Measurements from ENCODE around the gene TMEM161A.
A peak's percentile ranks its signal among the peaks of the same experiment; 100 is the strongest.

TMEM161A gene

GRCh38 chr19:19167612-19168011, 29.3 kb upstream of the TMEM161A start:
- H3K4me3 ChIP-seq (ENCODE audit: low read depth, low read length) = no peak overlapping the region
- TF ChIP-seq, protein P1, sequence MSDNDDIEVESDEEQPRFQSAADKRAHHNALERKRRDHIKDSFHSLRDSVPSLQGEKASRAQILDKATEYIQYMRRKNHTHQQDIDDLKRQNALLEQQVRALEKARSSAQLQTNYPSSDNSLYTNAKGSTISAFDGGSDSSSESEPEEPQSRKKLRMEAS (IDR thresholded peaks at IDR 0.05; ENCODE audit: low read depth, low read length) = no peak
- TF ChIP-seq CTCF (IDR thresholded peaks at IDR 0.05; ENCODE audit: low read depth, low read length) (no peak), MYC (IDR thresholded peaks at IDR 0.05; ENCODE audit: low read depth, low read length) (no peak), POLR2A (IDR thresholded peaks at IDR 0.05; ENCODE audit: extremely low read depth, insufficient read length) (no peak)
- no peak for DNase-seq (ENCODE audit: low read depth)

DNA sequence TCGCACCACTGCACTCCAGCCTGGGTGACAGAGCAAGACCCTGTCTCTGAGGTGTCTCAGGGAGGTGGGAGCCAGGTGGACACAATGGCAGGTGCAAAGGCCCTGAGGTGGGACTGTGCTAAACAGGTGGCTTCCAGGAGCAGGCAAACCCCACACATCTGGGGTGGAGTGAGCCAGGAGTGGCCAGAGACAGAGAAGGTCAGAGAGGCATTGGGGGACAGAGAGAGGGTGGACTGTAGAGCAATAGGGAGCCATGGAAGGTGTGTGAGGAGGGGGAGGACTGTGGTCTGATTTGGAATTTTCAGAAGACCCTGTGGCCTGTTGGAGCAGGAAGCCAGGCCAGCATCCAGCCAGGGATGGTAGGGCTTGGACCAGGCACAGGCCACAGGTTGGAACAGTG, 27.1 kb upstream of the TMEM161A start:
- no peak overlapping the region for H3K4me3 ChIP-seq (ENCODE audit: low read depth, low read length)
- TF ChIP-seq CTCF (IDR thresholded peaks at IDR 0.05; ENCODE audit: low read depth, low read length) (no peak), MYC (IDR thresholded peaks at IDR 0.05; ENCODE audit: low read depth, low read length) (no peak), POLR2A (IDR thresholded peaks at IDR 0.05; ENCODE audit: extremely low read depth, insufficient read length) (no peak)
- TF ChIP-seq, protein P1 (IDR thresholded peaks at IDR 0.05; ENCODE audit: low read depth, low read length) = no peak

DNA sequence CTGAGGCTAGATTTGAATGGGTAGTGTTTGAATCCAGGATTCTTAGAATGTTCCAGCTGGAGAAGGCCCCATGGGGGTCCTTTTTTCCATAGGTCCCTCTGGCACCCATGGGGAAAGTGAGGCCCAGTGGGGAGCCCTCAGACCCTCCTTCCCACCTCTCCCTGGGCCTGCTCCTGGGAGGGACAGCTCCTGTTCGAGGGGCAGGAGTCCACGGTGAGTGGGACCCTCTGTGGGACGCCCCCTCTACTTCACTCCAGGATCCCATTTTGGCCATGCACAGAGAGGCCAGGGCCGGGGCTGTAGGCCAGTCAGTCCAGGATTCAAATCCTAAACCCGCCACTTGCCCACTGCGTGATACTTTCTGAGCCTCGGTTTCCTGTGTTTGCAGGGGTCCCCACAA, 24.2 kb upstream of the TMEM161A start:
- DNase-seq (ENCODE audit: low read depth) = no peak
- H3K4me3 ChIP-seq (ENCODE audit: low read depth, low read length) = no peak overlapping the region
- TF ChIP-seq MYC (IDR thresholded peaks at IDR 0.05; ENCODE audit: low read depth, low read length) (no peak), POLR2A (IDR thresholded peaks at IDR 0.05; ENCODE audit: extremely low read depth, insufficient read length) (no peak), CTCF (IDR thresholded peaks at IDR 0.05; ENCODE audit: low read depth, low read length) (no peak)
- TF ChIP-seq, protein P1 (IDR thresholded peaks at IDR 0.05; ENCODE audit: low read depth, low read length) = no peak

More for the DNA sequence above, 27.1 kb upstream of the TMEM161A start:
- DNase-seq (ENCODE audit: low read depth) = no peak

DNA sequence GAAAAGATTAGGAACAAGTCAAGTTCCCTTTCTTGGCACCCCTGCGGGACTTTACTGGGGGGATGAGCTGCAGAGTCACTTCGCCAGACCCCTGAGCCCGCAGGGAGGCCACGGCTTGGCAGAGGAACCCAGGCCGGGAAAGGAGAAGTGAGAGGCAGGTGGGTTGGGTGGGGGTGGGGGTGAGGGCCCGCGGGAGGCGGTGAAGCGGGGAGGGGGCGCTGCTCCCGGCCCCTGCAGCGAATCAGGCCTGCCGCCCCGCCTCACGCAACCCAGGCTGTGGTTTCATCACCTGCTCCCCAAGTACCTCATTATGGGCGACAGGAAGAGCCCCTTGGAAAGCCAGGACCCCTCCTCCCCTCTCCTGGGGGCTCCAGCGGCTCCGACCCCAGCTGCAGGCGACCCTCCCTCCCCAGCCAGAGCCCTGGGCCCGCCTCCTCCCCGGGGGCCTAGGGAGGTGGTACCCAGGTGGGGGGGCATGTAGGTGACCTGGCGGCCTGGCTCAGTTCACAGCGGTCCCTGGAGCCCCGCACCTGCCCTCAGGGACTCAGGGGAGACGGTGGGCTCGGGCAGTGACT, 22.3 kb upstream of the TMEM161A start:
- TF ChIP-seq, protein P1 (IDR thresholded peaks at IDR 0.05; ENCODE audit: low read depth, low read length) = no peak
- TF ChIP-seq POLR2A (IDR thresholded peaks at IDR 0.05; ENCODE audit: extremely low read depth, insufficient read length) (no peak), MYC (IDR thresholded peaks at IDR 0.05; ENCODE audit: low read depth, low read length) (no peak), CTCF (IDR thresholded peaks at IDR 0.05; ENCODE audit: low read depth, low read length) (no peak)
- peak; percentile 55 for DNase-seq (ENCODE audit: low read depth)
- no peak overlapping the region for H3K4me3 ChIP-seq (ENCODE audit: low read depth, low read length)

GRCh38 chr19:19159534-19159933, 21.3 kb upstream of the TMEM161A start:
- TF ChIP-seq POLR2A (IDR thresholded peaks at IDR 0.05; ENCODE audit: extremely low read depth, insufficient read length) (no peak), CTCF (IDR thresholded peaks at IDR 0.05; ENCODE audit: low read depth, low read length) (no peak), MYC (IDR thresholded peaks at IDR 0.05; ENCODE audit: low read depth, low read length) (no peak)
- TF ChIP-seq, protein P1 (IDR thresholded peaks at IDR 0.05; ENCODE audit: low read depth, low read length) = no peak
- no peak overlapping the region for H3K4me3 ChIP-seq (ENCODE audit: low read depth, low read length)
- no peak for DNase-seq (ENCODE audit: low read depth)
